Measurements from ENCODE around the gene CNTNAP2.

The CNTNAP2 gene

GRCh38 chr7:147941381-147941780 lies 1824.8 kb downstream of the CNTNAP2 start:
- Histone ChIP-seq H3K79me2 (ENCODE audit: insufficient read depth, low read depth) (no peaks in the 10 kb centered on the region), H3K36me3 (ENCODE audit: insufficient read depth) (no peaks in the 10 kb centered on the region), H3K4me1 (ENCODE audit: low read depth, poor library complexity, severe bottlenecking) (no peaks in the 10 kb centered on the region), H3K27ac (no peak overlapping the region), H3K27me3 (ENCODE audit: insufficient read depth, low read depth) (no peaks in the 10 kb centered on the region), H3K9ac (no peak overlapping the region), H4K20me1 (ENCODE audit: insufficient read depth) (no peaks in the 10 kb centered on the region), H3K4me2 (no peak overlapping the region), H3K4me3 (IDR thresholded peaks at IDR 0.05; ENCODE audit: insufficient read depth, low read depth, low read length) (no peak overlapping the region), H2AFZ (ENCODE audit: low read depth) (no peak overlapping the region)
- TF ChIP-seq CTCF (conservative IDR thresholded peaks at IDR 0.05; ENCODE audit: low read depth, low read length): no peak

DNA sequence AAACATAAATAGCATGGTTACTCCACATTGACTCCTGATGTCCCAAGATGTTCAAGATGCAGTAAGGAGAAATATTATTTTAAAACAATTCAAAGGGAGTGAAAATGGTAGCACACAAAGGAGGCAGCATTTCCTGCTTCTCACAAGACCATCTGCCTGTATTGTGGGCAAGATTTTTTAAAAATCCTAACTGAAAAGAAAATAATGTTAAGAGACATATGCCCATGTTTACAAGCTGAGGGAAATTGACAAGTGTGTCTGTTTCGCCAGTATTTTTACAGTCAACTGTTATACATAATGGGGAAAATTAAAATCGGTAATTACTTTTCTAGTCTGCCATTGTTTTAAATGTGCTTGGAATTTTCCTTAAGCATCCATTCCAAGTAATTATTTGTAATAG lies 1827.7 kb downstream of the CNTNAP2 start:
- Histone ChIP-seq H3K36me3 (ENCODE audit: insufficient read depth) (no peaks in the 10 kb centered on the region), H3K79me2 (ENCODE audit: insufficient read depth, low read depth) (no peaks in the 10 kb centered on the region), H2AFZ (ENCODE audit: low read depth) (no peak overlapping the region), H4K20me1 (ENCODE audit: insufficient read depth) (no peaks in the 10 kb centered on the region), H3K4me1 (ENCODE audit: low read depth, poor library complexity, severe bottlenecking) (no peaks in the 10 kb centered on the region), H3K9ac (no peak overlapping the region), H3K27ac (no peak overlapping the region), H3K27me3 (ENCODE audit: insufficient read depth, low read depth) (no peaks in the 10 kb centered on the region), H3K4me2 (no peak overlapping the region), H3K4me3 (IDR thresholded peaks at IDR 0.05; ENCODE audit: insufficient read depth, low read depth, low read length) (no peak overlapping the region)
- no peak for TF ChIP-seq CTCF (conservative IDR thresholded peaks at IDR 0.05; ENCODE audit: low read depth, low read length)

DNA sequence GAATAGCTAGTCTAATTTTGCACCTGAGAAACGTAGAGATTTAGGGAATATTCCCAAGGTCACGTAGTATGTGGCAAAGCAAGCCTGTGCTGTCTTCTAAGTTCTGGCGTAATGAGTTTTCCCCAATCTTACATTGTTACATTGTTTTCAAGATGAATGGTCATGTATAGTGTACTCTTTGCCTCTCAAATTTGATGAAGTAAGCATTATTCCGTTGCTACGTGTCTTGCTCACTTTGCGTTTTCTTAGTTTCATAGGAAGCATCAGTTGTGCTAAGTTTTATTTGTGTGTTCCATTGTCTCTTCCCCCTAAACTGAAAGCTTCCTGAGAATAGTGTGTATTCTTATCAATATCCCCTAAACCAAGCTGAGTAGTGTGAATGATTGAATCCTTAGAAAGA lies 1836.3 kb downstream of the CNTNAP2 start:
- no peaks in the 10 kb centered on the region for H3K4me1 ChIP-seq (ENCODE audit: low read depth, poor library complexity, severe bottlenecking)
- no peaks in the 10 kb centered on the region for H4K20me1 ChIP-seq (ENCODE audit: insufficient read depth)
- H3K27me3 ChIP-seq (ENCODE audit: insufficient read depth, low read depth): no peaks in the 10 kb centered on the region
- no peak for TF ChIP-seq CTCF (conservative IDR thresholded peaks at IDR 0.05; ENCODE audit: low read depth, low read length)
- H3K4me3 ChIP-seq (IDR thresholded peaks at IDR 0.05; ENCODE audit: insufficient read depth, low read depth, low read length): no peak overlapping the region
- H2AFZ ChIP-seq (ENCODE audit: low read depth): no peak overlapping the region
- no peak overlapping the region for H3K9ac ChIP-seq
- H3K4me2 ChIP-seq: no peak overlapping the region
- H3K79me2 ChIP-seq (ENCODE audit: insufficient read depth, low read depth): no peaks in the 10 kb centered on the region
- no peaks in the 10 kb centered on the region for H3K36me3 ChIP-seq (ENCODE audit: insufficient read depth)
- H3K27ac ChIP-seq: no peak overlapping the region

DNA sequence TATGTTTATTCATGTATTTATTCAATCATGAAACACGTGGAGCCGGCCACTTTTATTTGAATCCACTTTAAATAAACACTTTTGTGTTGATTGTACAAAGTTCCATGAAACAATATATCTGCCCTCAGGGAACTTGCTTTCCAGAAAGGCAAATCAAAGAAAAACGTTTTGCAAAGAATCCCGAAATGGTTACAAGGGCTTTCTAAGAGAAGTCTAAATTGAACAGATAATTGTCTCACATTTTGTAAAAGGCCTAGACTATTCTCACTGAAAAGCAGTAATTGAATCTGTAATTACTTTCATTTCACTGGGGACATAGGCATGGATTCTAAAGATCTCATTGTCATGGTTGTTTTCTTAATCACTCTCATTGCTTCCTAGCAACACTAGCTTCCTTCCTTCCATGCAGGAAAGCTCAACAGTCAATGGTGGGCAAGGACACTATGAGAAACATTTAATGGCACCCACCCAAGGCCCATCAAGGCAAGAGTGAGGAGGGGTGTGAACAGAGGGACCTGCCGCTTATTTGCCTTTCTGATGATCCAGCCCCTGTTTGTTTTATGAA lies 1851.5 kb downstream of the CNTNAP2 start:
- no peak for TF ChIP-seq CTCF (conservative IDR thresholded peaks at IDR 0.05; ENCODE audit: low read depth, low read length)
- no peaks in the 10 kb centered on the region for H3K36me3 ChIP-seq (ENCODE audit: insufficient read depth)
- H3K9ac ChIP-seq: no peak overlapping the region
- H3K79me2 ChIP-seq (ENCODE audit: insufficient read depth, low read depth): no peaks in the 10 kb centered on the region
- no peaks in the 10 kb centered on the region for H3K4me1 ChIP-seq (ENCODE audit: low read depth, poor library complexity, severe bottlenecking)
- H4K20me1 ChIP-seq (ENCODE audit: insufficient read depth): no peaks in the 10 kb centered on the region
- H3K27ac ChIP-seq: no peak overlapping the region
- H3K27me3 ChIP-seq (ENCODE audit: insufficient read depth, low read depth): no peaks in the 10 kb centered on the region
- no peak overlapping the region for H3K4me2 ChIP-seq
- no peak overlapping the region for H2AFZ ChIP-seq (ENCODE audit: low read depth)
- no peak overlapping the region for H3K4me3 ChIP-seq (IDR thresholded peaks at IDR 0.05; ENCODE audit: insufficient read depth, low read depth, low read length)

Measured in KMS-11 (cell line).